HCT116 (cell line): ENCODE data around the gene SNPH. TPM values are rescaled to one million over a fixed set of nuclear protein-coding genes. Genes with fewer than 3 reads are reported as not detected.

Experiments used
- ATAC-seq: fragments of 200-7000 bp; cut with Tn5 transposase; 2 replicates; pipeline ENCODE4 v1.9.1; 2020; ENCODE audit warnings: mild to moderate bottlenecking, moderate library complexity
- BruUV-seq: library from RNA; stranded (reverse); fragments of 400-500 nt; replicated peaks from 2 replicates; lab custom pipeline; 2021; lab: Mats Ljungman, UMichigan
- CTCF ChIA-PET: fragments of 300-600 bp; sonication (Branson Sonifier 250); formaldehyde crosslinking; loops from one replicate; lab custom pipeline; 2021; ENCODE audit warnings: antibody characterized with exemption; lab: Charles Lee
- POLR2A ChIA-PET: fragments of 300-600, 350-600 bp; sonication (Branson Sonifier 250); formaldehyde crosslinking; loops from one replicate; lab custom pipeline; 2021; ENCODE audit warnings: antibody characterized with exemption; lab: Charles Lee
- RAD21 ChIA-PET, 2 experiments: fragments of 300-600 bp; sonication (Branson Sonifier 250); formaldehyde crosslinking; loops; one replicate each; lab custom pipeline; 2023; ENCODE audit warnings: low total read pairs in 2 of 2; ENCODE audit not compliant: uncharacterized antibody in 2 of 2, unreplicated experiment in 2 of 2, low non-redundant PET in 1 of 2; lab: Charles Lee
- DNase-seq: peaks from one replicate; pipeline ENCODE4 v3.0.0-alpha.2; 2010; ENCODE audit warnings: low read depth, low spot score
- H2AFZ ChIP-seq: fragments of 200-600 bp; shearing (Covaris generic), sonication (generic); 2 replicates; pipeline ENCODE4 v1.6.1; 2017; ENCODE audit warnings: low read depth, mixed run types, mixed read lengths, antibody characterized with exemption, low read length; ENCODE audit not compliant: poor library complexity, severe bottlenecking
- H3K27ac ChIP-seq: 2 replicates; pipeline ENCODE4 v1.5.1; 2012; ENCODE audit warnings: low read depth, low read length
- H3K27me3 ChIP-seq: fragments of 200-600 bp; sonication (generic); 2 replicates; pipeline ENCODE4 v1.6.1; 2016; ENCODE audit warnings: mixed run types, low read length, mixed read lengths; ENCODE audit not compliant: insufficient read depth
- H3K36me3 ChIP-seq, 2 experiments: fragments of 200-500 bp in 1 of 2; fragments of 200-600 bp in 1 of 2; sonication (Bioruptor generic) in 1 of 2; sonication (generic) in 1 of 2; 2 replicates each; pipeline versions ENCODE4 v1.5.1 to v1.6.1; 2014 to 2016; ENCODE audit warnings: low read length in 2 of 2, inconsistent platforms in 1 of 2, mixed read lengths in 1 of 2, mixed run types in 1 of 2; ENCODE audit not compliant: insufficient read depth in 2 of 2, control insufficient read depth in 1 of 2
- H3K4me1 ChIP-seq, 2 experiments: fragments of 200-600 bp in 1 of 2; sonication (generic) in 1 of 2; 2 replicates each; pipeline versions ENCODE4 v1.5.1 to v1.6.1; 2012 to 2017; ENCODE audit warnings: low read length in 2 of 2, inconsistent platforms in 1 of 2, mild to moderate bottlenecking in 1 of 2, mixed read lengths in 1 of 2, mixed run types in 1 of 2, moderate library complexity in 1 of 2; ENCODE audit not compliant: insufficient read depth in 2 of 2, control insufficient read depth in 1 of 2
- H3K4me2 ChIP-seq: fragments of 200-600 bp; sonication (generic); 2 replicates; pipeline ENCODE4 v1.6.1; 2017; ENCODE audit warnings: mixed run types, low read length, mixed read lengths
- H3K4me3 ChIP-seq, 2 experiments: fragments of 200-600 bp in 1 of 2; sonication (generic) in 1 of 2; replicated peaks in 1 of 2; 2 replicates each; pipeline ENCODE4 v1.5.1; 2011 to 2016; ENCODE audit warnings: low read length in 2 of 2, control low read depth in 1 of 2, low read depth in 1 of 2, mild to moderate bottlenecking in 1 of 2, mixed read lengths in 1 of 2, mixed run types in 1 of 2
- H3K79me2 ChIP-seq: fragments of 200-600 bp; sonication (generic); 2 replicates; pipeline ENCODE4 v1.6.1; 2017; ENCODE audit warnings: mild to moderate bottlenecking, mixed run types, low read length, moderate library complexity, mixed read lengths; ENCODE audit not compliant: insufficient read depth
- H3K9ac ChIP-seq: fragments of 200-600 bp; sonication (generic); 2 replicates; pipeline ENCODE4 v1.6.1; 2016; ENCODE audit warnings: low read length, mixed read lengths
- H3K9me2 ChIP-seq: fragments of 200-600 bp; sonication (generic), shearing (Covaris generic); 2 replicates; pipeline ENCODE4 v1.6.1; 2017; ENCODE audit warnings: mixed run types, mild to moderate bottlenecking, moderate library complexity; ENCODE audit not compliant: insufficient read depth
- H3K9me3 ChIP-seq, 2 experiments: fragments of 200-500 bp in 1 of 2; fragments of 200-600 bp in 1 of 2; sonication (Bioruptor generic) in 1 of 2; sonication (generic) in 1 of 2; 2 replicates each; pipeline ENCODE4 v1.6.1; 2014 to 2017; ENCODE audit warnings: low read length in 2 of 2, mixed read lengths in 2 of 2, inconsistent platforms in 1 of 2, low read depth in 1 of 2, mild to moderate bottlenecking in 1 of 2, mixed run types in 1 of 2, moderate library complexity in 1 of 2; ENCODE audit not compliant: control insufficient read depth in 1 of 2, insufficient read depth in 1 of 2
- H4K20me1 ChIP-seq: fragments of 200-600 bp; sonication (generic), shearing (Covaris generic); 2 replicates; pipeline ENCODE4 v1.6.1; 2017; ENCODE audit warnings: mixed run types, mild to moderate bottlenecking, moderate library complexity; ENCODE audit not compliant: insufficient read depth
- CEBPB ChIP-seq: IDR thresholded peaks from 2 replicates; pipeline ENCODE4 v1.6.1; 2012; ENCODE audit warnings: low read depth
- EGR1 ChIP-seq: IDR thresholded peaks from 2 replicates; pipeline ENCODE4 v1.6.1; 2012; ENCODE audit warnings: low read depth
- ELF1 ChIP-seq: IDR thresholded peaks from 2 replicates; pipeline ENCODE4 v1.6.1; 2012; ENCODE audit warnings: low read depth, borderline replicate concordance
- EZH2 ChIP-seq: fragments of 200-600 bp; sonication (generic); IDR thresholded peaks from 2 replicates; pipeline ENCODE4 v1.6.1; 2017; ENCODE audit warnings: antibody characterized with exemption, mixed run types
- EZH2phosphoT487 ChIP-seq: fragments of 200-600 bp; IDR thresholded peaks from 2 replicates; pipeline ENCODE4 v1.6.1; 2018; ENCODE audit warnings: antibody characterized with exemption, borderline replicate concordance
- FOSL1 ChIP-seq: IDR thresholded peaks from 2 replicates; pipeline ENCODE4 v1.6.1; 2012; ENCODE audit warnings: low read depth
- JUND ChIP-seq: IDR thresholded peaks from 2 replicates; pipeline ENCODE4 v1.6.1; 2012
- POLR2A ChIP-seq: IDR thresholded peaks from 2 replicates; pipeline ENCODE4 v1.7.0; 2011; ENCODE audit warnings: borderline replicate concordance; ENCODE audit not compliant: insufficient read depth, insufficient read length; ENCODE audit errors: extremely low read depth
- SIN3A ChIP-seq: IDR thresholded peaks from 2 replicates; pipeline ENCODE4 v1.6.1; 2012; ENCODE audit warnings: low read depth
- SP1 ChIP-seq: IDR thresholded peaks from 2 replicates; pipeline ENCODE4 v1.6.1; 2012; ENCODE audit warnings: low read depth
- SRF ChIP-seq: IDR thresholded peaks from 2 replicates; pipeline ENCODE4 v1.6.1; 2012; ENCODE audit warnings: low read depth
- TCF7L2 ChIP-seq: IDR thresholded peaks from 2 replicates; pipeline ENCODE4 v1.7.0; 2011; ENCODE audit warnings: borderline replicate concordance, inconsistent platforms; ENCODE audit not compliant: insufficient read depth, insufficient read length; ENCODE audit errors: extremely low read depth
- YY1 ChIP-seq: IDR thresholded peaks from 2 replicates; pipeline ENCODE4 v1.6.1; 2011; ENCODE audit warnings: low read length, low read depth, moderate library complexity, mild to moderate bottlenecking; ENCODE audit not compliant: insufficient replicate concordance; ENCODE audit errors: extremely low read depth
- ZBTB33 ChIP-seq: IDR thresholded peaks from 2 replicates; pipeline ENCODE4 v1.6.1; 2011; ENCODE audit warnings: mild to moderate bottlenecking, low read length, moderate library complexity; ENCODE audit not compliant: insufficient replicate concordance; ENCODE audit errors: extremely low read depth
- ZFX ChIP-seq: fragments of 450-650 bp; IDR thresholded peaks from 2 replicates; pipeline ENCODE4 v1.6.1; 2017
- intact Hi-C: fragments of 100-400 bp; cut with micrococcal nuclease; formaldehyde crosslinking; loops from 2 replicates; pipeline ENCODE4 v1.10.0; 2022
- total RNA-seq: library from RNA; stranded (reverse); gene quantifications from one replicate; pipeline ENCODE4 v1.2.1, GENCODE V29; 2021; ENCODE audit not compliant: unreplicated experiment
- TF ChIP-seq, protein P1 (sequence below), 3 experiments: fragments of 200-600 bp in 1 of 3; sonication (generic) in 1 of 3; IDR thresholded peaks in 2 of 3; conservative IDR thresholded peaks in 1 of 3; 2 replicates each; pipeline ENCODE4 v1.5.1; 2012 to 2017; ENCODE audit warnings: low read depth in 2 of 3, low read length in 2 of 3, antibody characterized with exemption in 1 of 3, borderline replicate concordance in 1 of 3, control low read depth in 1 of 3, mild to moderate bottlenecking in 1 of 3, mixed read lengths in 1 of 3, mixed run types in 1 of 3, moderate library complexity in 1 of 3; ENCODE audit not compliant: insufficient read depth in 1 of 3
- TF ChIP-seq, protein P2 (sequence below): IDR thresholded peaks from 2 replicates; pipeline ENCODE4 v1.6.1; 2012
- TF ChIP-seq, protein P3 (sequence below): IDR thresholded peaks from 2 replicates; pipeline ENCODE4 v1.6.1; 2012

The SNPH gene
- total RNA-seq, 1 experiment from 2014 or later = 3.2 TPM

GRCh38 chr20:1315804-1316203, 49.7 kb downstream of the SNPH start (continued):
- TF ChIP-seq, protein P1, sequence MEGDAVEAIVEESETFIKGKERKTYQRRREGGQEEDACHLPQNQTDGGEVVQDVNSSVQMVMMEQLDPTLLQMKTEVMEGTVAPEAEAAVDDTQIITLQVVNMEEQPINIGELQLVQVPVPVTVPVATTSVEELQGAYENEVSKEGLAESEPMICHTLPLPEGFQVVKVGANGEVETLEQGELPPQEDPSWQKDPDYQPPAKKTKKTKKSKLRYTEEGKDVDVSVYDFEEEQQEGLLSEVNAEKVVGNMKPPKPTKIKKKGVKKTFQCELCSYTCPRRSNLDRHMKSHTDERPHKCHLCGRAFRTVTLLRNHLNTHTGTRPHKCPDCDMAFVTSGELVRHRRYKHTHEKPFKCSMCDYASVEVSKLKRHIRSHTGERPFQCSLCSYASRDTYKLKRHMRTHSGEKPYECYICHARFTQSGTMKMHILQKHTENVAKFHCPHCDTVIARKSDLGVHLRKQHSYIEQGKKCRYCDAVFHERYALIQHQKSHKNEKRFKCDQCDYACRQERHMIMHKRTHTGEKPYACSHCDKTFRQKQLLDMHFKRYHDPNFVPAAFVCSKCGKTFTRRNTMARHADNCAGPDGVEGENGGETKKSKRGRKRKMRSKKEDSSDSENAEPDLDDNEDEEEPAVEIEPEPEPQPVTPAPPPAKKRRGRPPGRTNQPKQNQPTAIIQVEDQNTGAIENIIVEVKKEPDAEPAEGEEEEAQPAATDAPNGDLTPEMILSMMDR (IDR thresholded peaks at IDR 0.05 in 2 of 3, conservative IDR thresholded peaks at IDR 0.05 in 1 of 3; ENCODE audit: borderline replicate concordance in 1 of 3, insufficient read depth in 1 of 3, low read depth in 2 of 3, low read length in 2 of 3) = no peak
- TF ChIP-seq, protein P2, sequence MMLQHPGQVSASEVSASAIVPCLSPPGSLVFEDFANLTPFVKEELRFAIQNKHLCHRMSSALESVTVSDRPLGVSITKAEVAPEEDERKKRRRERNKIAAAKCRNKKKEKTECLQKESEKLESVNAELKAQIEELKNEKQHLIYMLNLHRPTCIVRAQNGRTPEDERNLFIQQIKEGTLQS = no peak
- TF ChIP-seq POLR2A = no peak
- no peak for TF ChIP-seq CEBPB
- TF ChIP-seq FOSL1 = no peak
- no peak for TF ChIP-seq EGR1

GRCh38 chr20:1317545-1318255, 51.6 kb downstream of the SNPH start:
- ChIA-PET RAD21 (no interaction called here), POLR2A (no interaction called here), CTCF (no interaction called here)
- H4K20me1 ChIP-seq = no peaks in the 10 kb centered on the region
- no peak overlapping the region for H3K27ac ChIP-seq
- TF ChIP-seq EZH2 = no peak
- no peak for TF ChIP-seq JUND
- TF ChIP-seq, protein P2 = no peak
- TF ChIP-seq CEBPB = no peak
- TF ChIP-seq EGR1 = no peak
- no peak for TF ChIP-seq EZH2phosphoT487
- no peak for TF ChIP-seq ZFX
- TF ChIP-seq TCF7L2 = no peak
- TF ChIP-seq YY1 = no peak
- TF ChIP-seq SP1 = no peak
- no peak for TF ChIP-seq SIN3A
- TF ChIP-seq SRF = no peak
- TF ChIP-seq ZBTB33 = no peak
- TF ChIP-seq ELF1 = no peak
- TF ChIP-seq, protein P3, sequence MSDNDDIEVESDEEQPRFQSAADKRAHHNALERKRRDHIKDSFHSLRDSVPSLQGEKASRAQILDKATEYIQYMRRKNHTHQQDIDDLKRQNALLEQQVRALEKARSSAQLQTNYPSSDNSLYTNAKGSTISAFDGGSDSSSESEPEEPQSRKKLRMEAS = no peak
- H3K4me1 ChIP-seq = peaks cover 3 to 5% of the 10 kb centered on the region in 2 experiments; a peak in 2 of 4 replicates
- H3K9me3 ChIP-seq = no peaks in the 10 kb centered on the region
- H3K9me2 ChIP-seq = no peaks in the 10 kb centered on the region
- H3K27me3 ChIP-seq = no peaks in the 10 kb centered on the region
- H2AFZ ChIP-seq = no peak overlapping the region
- no TSS peak for BruUV-seq
- H3K4me2 ChIP-seq = no peak overlapping the region
- H3K79me2 ChIP-seq = no peaks in the 10 kb centered on the region
- ATAC-seq (no peak), DNase-seq (no peak)
- intact Hi-C loops = no loop called here
- H3K9ac ChIP-seq = no peak overlapping the region
- H3K36me3 ChIP-seq = no peaks in the 10 kb centered on the region
- no peak overlapping the region for H3K4me3 ChIP-seq
